Measurements from ENCODE around the gene NELFB. TPM values are rescaled to one million over a fixed set of nuclear protein-coding genes. Genes with fewer than 3 reads are reported as not detected.

Gene NELFB
- polyA plus RNA-seq, 3 donors = 17.3 to 44.2 (median 18.8) TPM

GRCh38 chr9:137255448-137256114 lies 454 bp downstream of the NELFB start:
- H3K27ac Mint-ChIP-seq = peak overlapping the region in 4 of 7 donors; percentile 46 to 91 (median 76)
- Histone ChIP-seq H3K27me3 (ENCODE audit: control insufficient read depth in 2 of 2, insufficient read depth in 2 of 2, low read length in 2 of 2) (no peaks in the 10 kb centered on the region), H4K20me1 (ENCODE audit: insufficient read depth, low read length) (peaks cover 25% of the 10 kb centered on the region), H3K9ac (ENCODE audit: insufficient read depth, low read length, poor library complexity, severe bottlenecking) (peak overlapping the region; percentile 76), H3K4me2 (replicated peaks; ENCODE audit: extremely low read depth, low read length, poor library complexity, severe bottlenecking) (peak overlapping the region; percentile 98), H3K9me3 (replicated peaks in 1 of 2; ENCODE audit: control insufficient read depth in 1 of 2, insufficient read depth in 1 of 2, low read length in 2 of 2) (no peaks in the 10 kb centered on the region), H3K27ac (ENCODE audit: low read depth in 1 of 2, low read length in 2 of 2) (peak overlapping the region in 1 of 2 donors; percentile 75), H3K4me3 (replicated peaks in 1 of 3; ENCODE audit: low read depth in 2 of 3, low read length in 3 of 3) (peak overlapping the region; percentile 52 to 94 (median 80)), H3K4me1 (ENCODE audit: control insufficient read depth in 1 of 2, insufficient read depth in 2 of 2, low read length in 2 of 2) (peaks cover 19 to 27% of the 10 kb centered on the region in 2 donors), H2AFZ (ENCODE audit: insufficient read depth, low read depth, low read length, poor library complexity, severe bottlenecking) (peak overlapping the region; percentile 97), H3K79me2 (ENCODE audit: insufficient read depth, low read length) (peaks cover 19% of the 10 kb centered on the region), H3K36me3 (replicated peaks in 1 of 2; ENCODE audit: control insufficient read depth in 1 of 2, insufficient read depth in 2 of 2, low read length in 2 of 2) (peaks cover 12 to 21% of the 10 kb centered on the region in 2 donors)
- DNase-seq = no peak
- peaks cover 15 to 34% of the 10 kb centered on the region in 2 donors for H3K36me3 Mint-ChIP-seq
- peak overlapping the region; percentile 87 to 91 for H3K4me3 Mint-ChIP-seq
- no peak for TF ChIP-seq CTCF (IDR thresholded peaks at IDR 0.05)
- H3K9me3 Mint-ChIP-seq = no peaks in the 10 kb centered on the region
- intact Hi-C loops (cut with micrococcal nuclease) = loop anchor here (1.0 to 2.0 kb wide), 2 partner anchors 14 to 15 kb away; partner anchors contain the start of gene TUBB4B (in 2 of the 2)
- peaks cover 0 to 6% (median 6%) of the 10 kb centered on the region in 3 donors for H3K27me3 Mint-ChIP-seq (ENCODE audit: low read depth in 3 of 3)
- WGBS (ENCODE audit: insufficient coverage) = 2% methylated on average over 45 of the region's 51 CpGs
- peaks cover 18% of the 10 kb centered on the region for H3K4me1 Mint-ChIP-seq

GRCh38 chr9:137256362-137256761 lies 1.2 kb downstream of the NELFB start:
- intact Hi-C loops (cut with micrococcal nuclease) = no loop called here
- Histone ChIP-seq H3K4me1 (ENCODE audit: control insufficient read depth in 1 of 2, insufficient read depth in 2 of 2, low read length in 2 of 2) (peaks cover 19 to 27% of the 10 kb centered on the region in 2 donors), H3K79me2 (ENCODE audit: insufficient read depth, low read length) (peaks cover 19% of the 10 kb centered on the region), H4K20me1 (ENCODE audit: insufficient read depth, low read length) (peaks cover 25% of the 10 kb centered on the region), H3K27ac (ENCODE audit: low read depth in 1 of 2, low read length in 2 of 2) (no peak overlapping the region), H3K36me3 (replicated peaks in 1 of 2; ENCODE audit: control insufficient read depth in 1 of 2, insufficient read depth in 2 of 2, low read length in 2 of 2) (peaks cover 12 to 21% of the 10 kb centered on the region in 2 donors), H3K4me2 (replicated peaks; ENCODE audit: extremely low read depth, low read length, poor library complexity, severe bottlenecking) (peak overlapping the region; percentile 98), H3K27me3 (ENCODE audit: control insufficient read depth in 2 of 2, insufficient read depth in 2 of 2, low read length in 2 of 2) (no peaks in the 10 kb centered on the region), H3K4me3 (replicated peaks in 1 of 3; ENCODE audit: low read depth in 2 of 3, low read length in 3 of 3) (peak overlapping the region in 1 of 3 experiments; percentile 94), H3K9me3 (replicated peaks in 1 of 2; ENCODE audit: control insufficient read depth in 1 of 2, insufficient read depth in 1 of 2, low read length in 2 of 2) (no peaks in the 10 kb centered on the region), H3K9ac (ENCODE audit: insufficient read depth, low read length, poor library complexity, severe bottlenecking) (peak overlapping the region; percentile 76), H2AFZ (ENCODE audit: insufficient read depth, low read depth, low read length, poor library complexity, severe bottlenecking) (no peak overlapping the region)
- H3K4me1 Mint-ChIP-seq = peaks cover 18% of the 10 kb centered on the region
- no peak for TF ChIP-seq CTCF (IDR thresholded peaks at IDR 0.05)
- H3K27me3 Mint-ChIP-seq (ENCODE audit: low read depth in 3 of 3) = peaks cover 0 to 6% (median 6%) of the 10 kb centered on the region in 3 donors
- 95% methylated on average over 13 of the region's 15 CpGs for WGBS (ENCODE audit: insufficient coverage)
- peak overlapping the region in 3 of 7 donors; percentile 13 to 37 (median 28) for H3K27ac Mint-ChIP-seq
- no peak for DNase-seq
- no peaks in the 10 kb centered on the region for H3K9me3 Mint-ChIP-seq
- peak overlapping the region; percentile 87 to 91 for H3K4me3 Mint-ChIP-seq
- H3K36me3 Mint-ChIP-seq = peaks cover 15 to 35% of the 10 kb centered on the region in 2 donors
